Measurements from ENCODE around the gene USP37. TPM values are rescaled to one million over a fixed set of nuclear protein-coding genes. Genes with fewer than 3 reads are reported as not detected.

USP37 gene, protein sequence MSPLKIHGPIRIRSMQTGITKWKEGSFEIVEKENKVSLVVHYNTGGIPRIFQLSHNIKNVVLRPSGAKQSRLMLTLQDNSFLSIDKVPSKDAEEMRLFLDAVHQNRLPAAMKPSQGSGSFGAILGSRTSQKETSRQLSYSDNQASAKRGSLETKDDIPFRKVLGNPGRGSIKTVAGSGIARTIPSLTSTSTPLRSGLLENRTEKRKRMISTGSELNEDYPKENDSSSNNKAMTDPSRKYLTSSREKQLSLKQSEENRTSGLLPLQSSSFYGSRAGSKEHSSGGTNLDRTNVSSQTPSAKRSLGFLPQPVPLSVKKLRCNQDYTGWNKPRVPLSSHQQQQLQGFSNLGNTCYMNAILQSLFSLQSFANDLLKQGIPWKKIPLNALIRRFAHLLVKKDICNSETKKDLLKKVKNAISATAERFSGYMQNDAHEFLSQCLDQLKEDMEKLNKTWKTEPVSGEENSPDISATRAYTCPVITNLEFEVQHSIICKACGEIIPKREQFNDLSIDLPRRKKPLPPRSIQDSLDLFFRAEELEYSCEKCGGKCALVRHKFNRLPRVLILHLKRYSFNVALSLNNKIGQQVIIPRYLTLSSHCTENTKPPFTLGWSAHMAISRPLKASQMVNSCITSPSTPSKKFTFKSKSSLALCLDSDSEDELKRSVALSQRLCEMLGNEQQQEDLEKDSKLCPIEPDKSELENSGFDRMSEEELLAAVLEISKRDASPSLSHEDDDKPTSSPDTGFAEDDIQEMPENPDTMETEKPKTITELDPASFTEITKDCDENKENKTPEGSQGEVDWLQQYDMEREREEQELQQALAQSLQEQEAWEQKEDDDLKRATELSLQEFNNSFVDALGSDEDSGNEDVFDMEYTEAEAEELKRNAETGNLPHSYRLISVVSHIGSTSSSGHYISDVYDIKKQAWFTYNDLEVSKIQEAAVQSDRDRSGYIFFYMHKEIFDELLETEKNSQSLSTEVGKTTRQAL
- total RNA-seq: 9.5 to 14.6 TPM (median 10.0 TPM) in 3 replicates
- long read RNA-seq, full-length matches to known transcripts: 5 of 8 reads
- long read RNA-seq, partial matches to known transcripts: 1 of 8 reads
- long read RNA-seq, other reads (novel, unspliced or antisense): 2 of 8 reads

DNA sequence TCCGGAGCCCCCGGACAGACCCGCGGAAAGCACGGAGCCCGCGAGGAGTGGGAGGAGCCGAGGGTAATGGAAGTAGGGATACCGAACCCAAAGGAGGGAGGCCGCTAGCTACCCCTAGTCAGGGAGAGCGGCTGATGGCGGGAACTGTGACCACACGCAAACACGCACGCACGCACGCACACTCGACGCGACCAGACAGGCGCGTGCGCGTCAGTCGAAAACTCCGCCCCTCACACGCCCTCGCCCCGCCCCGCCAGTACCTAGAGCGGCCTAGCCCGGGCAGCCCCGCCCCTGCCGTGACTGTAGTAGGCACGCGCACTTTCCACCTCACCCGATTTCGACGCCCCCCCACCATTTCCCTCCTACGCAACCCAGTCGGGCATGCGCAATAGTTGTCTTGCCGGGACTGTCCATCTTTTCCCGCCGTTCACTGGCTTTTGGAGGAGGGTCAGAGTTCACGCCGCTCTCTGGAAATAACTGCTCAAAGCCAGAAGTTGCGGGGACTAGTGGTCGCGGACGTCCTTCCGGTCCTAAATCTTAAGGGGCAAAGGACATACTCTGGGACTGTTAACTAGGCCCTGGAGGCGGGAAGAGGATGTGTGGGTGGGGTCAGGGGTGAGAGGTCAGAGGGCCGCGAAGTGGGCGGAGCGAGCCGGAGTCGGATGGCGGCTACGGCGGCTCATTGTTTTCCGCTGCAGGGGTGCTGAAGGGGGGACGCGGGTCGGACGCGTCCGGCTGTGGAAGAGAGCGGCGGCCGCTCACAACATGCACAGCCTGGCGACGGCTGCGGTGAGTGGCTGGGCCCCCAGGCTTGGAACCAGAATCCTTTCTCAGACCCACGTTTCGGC is at the start of gene USP37, which contains the start of gene CNOT9:
TSS of gene USP37 (minus strand) at position 162 of the 848 bp plus-strand sequence. CDS start 9,698 bp downstream, outside the sequence.
TSS of gene CNOT9 (plus strand) at position 650 of the 848 bp plus-strand sequence. CDS start at position 766, 116 bp downstream.
- no peaks in the 10 kb centered on the region for H3K9me3 Mint-ChIP-seq (ENCODE audit: low read depth)
- H3K4me3 Mint-ChIP-seq (ENCODE audit: unreplicated experiment): peak within 1 kb of the TSS; percentile 99
- no peaks in the 10 kb centered on the region for H3K27me3 Mint-ChIP-seq (ENCODE audit: low read depth)
- peak; percentile 99 for DNase-seq (ENCODE audit: low spot score)
- H3K4me1 Mint-ChIP-seq (ENCODE audit: low read depth): peaks cover 40% of the 10 kb centered on the region
- TF ChIP-seq, protein P1, sequence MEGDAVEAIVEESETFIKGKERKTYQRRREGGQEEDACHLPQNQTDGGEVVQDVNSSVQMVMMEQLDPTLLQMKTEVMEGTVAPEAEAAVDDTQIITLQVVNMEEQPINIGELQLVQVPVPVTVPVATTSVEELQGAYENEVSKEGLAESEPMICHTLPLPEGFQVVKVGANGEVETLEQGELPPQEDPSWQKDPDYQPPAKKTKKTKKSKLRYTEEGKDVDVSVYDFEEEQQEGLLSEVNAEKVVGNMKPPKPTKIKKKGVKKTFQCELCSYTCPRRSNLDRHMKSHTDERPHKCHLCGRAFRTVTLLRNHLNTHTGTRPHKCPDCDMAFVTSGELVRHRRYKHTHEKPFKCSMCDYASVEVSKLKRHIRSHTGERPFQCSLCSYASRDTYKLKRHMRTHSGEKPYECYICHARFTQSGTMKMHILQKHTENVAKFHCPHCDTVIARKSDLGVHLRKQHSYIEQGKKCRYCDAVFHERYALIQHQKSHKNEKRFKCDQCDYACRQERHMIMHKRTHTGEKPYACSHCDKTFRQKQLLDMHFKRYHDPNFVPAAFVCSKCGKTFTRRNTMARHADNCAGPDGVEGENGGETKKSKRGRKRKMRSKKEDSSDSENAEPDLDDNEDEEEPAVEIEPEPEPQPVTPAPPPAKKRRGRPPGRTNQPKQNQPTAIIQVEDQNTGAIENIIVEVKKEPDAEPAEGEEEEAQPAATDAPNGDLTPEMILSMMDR (IDR thresholded peaks at IDR 0.05): peak; percentile 29
- H3K36me3 Mint-ChIP-seq (ENCODE audit: low read depth): peaks cover 2% of the 10 kb centered on the region
- H3K27ac Mint-ChIP-seq (ENCODE audit: unreplicated experiment): peak within 1 kb of the TSS; percentile 89

DNA sequence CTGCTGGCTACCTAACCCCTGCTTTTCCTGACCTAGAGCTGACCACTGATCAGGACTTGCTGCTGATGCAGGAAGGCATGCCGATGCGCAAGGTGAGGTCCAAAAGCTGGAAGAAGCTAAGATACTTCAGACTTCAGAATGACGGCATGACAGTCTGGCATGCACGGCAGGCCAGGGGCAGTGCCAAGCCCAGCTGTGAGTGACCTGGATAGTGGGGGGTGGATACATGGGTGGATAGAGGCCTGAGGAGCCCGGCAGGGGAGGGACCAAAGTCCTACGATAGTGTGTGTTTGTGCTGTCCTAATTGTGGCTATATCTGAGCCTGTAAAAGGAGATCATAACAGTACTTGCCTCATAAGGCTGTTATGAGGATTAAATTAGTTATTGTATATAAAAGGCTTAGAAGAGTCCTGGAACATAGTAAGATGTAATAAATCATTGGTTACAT is 47.7 kb upstream of the USP37 start:
- H3K4me1 Mint-ChIP-seq (ENCODE audit: low read depth): no peaks in the 10 kb centered on the region
- peaks cover 5% of the 10 kb centered on the region for H3K36me3 Mint-ChIP-seq (ENCODE audit: low read depth)
- no peak overlapping the region for H3K27ac Mint-ChIP-seq (ENCODE audit: unreplicated experiment)
- DNase-seq (ENCODE audit: low spot score): no peak
- TF ChIP-seq, protein P1 (IDR thresholded peaks at IDR 0.05): no peak
- no peaks in the 10 kb centered on the region for H3K27me3 Mint-ChIP-seq (ENCODE audit: low read depth)
- no peak overlapping the region for H3K4me3 Mint-ChIP-seq (ENCODE audit: unreplicated experiment)
- no peaks in the 10 kb centered on the region for H3K9me3 Mint-ChIP-seq (ENCODE audit: low read depth)

DNA sequence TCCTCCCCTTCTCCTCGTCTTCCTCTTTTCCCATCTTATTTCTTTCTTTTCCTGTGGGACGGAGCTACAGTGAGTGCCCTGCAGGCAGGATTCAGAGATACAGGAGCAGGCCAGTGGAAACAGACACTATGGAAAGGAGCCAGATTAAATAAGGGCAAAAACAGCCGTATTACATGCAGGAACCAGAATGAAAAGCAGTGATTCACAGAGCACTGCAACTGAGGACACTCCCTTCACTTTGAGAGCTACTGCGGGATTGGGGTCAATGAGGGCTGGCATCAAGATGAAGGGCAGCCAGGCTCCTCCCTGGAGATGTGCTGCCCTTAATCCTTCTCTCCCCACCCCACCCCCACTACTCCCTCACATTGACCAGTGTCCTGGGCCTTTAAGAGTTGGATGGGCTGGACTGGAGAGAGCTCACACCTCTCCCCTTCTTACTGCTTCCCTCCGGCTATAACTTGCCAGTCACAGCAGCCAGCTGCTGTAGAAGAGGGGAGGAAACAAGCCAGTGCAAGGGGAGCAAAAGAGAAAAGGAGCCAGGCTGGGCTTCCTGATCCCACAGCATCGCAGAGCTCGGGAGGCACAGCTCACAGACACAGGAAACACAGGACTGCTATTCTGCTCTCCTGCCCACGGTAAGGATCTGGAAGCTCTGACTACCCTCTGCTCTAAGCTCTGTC is 39.4 kb upstream of the USP37 start, which contains the start of gene PLCD4:
TSS of gene PLCD4 (plus strand) at position 464 of the 680 bp plus-strand sequence. CDS start 7,841 bp downstream, outside the sequence.
- H3K9me3 Mint-ChIP-seq (ENCODE audit: low read depth): no peaks in the 10 kb centered on the region
- H3K4me3 Mint-ChIP-seq (ENCODE audit: unreplicated experiment): peak within 1 kb of the TSS; percentile 67
- peak within 1 kb of the TSS; percentile 87 for H3K27ac Mint-ChIP-seq (ENCODE audit: unreplicated experiment)
- H3K36me3 Mint-ChIP-seq (ENCODE audit: low read depth): no peaks in the 10 kb centered on the region
- no peaks in the 10 kb centered on the region for H3K27me3 Mint-ChIP-seq (ENCODE audit: low read depth)
- DNase-seq (ENCODE audit: low spot score): no peak
- TF ChIP-seq, protein P1 (IDR thresholded peaks at IDR 0.05): peak; percentile 58
- peaks cover 38% of the 10 kb centered on the region for H3K4me1 Mint-ChIP-seq (ENCODE audit: low read depth)

DNA sequence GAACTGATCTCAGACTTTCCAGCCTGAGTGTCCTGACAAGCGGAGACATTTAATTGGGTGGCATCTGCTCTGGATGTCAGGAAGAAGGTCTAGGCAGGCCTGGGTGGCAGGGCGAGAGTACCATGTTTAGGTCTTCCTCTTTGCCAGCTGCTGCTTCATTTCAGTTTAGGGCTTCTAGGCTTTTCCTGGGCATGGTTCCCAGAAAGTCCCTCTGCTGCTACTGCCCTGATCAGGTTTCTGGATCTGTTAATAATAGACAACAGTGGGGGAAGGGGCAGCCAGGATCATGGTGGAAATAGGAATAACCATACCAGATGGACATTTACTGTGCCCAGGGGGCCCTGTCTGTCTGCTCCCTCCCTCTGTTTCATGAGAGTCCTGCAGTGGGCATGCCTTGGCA is 37.3 kb upstream of the USP37 start:
- peak overlapping the region; percentile 89 for H3K27ac Mint-ChIP-seq (ENCODE audit: unreplicated experiment)
- no peaks in the 10 kb centered on the region for H3K9me3 Mint-ChIP-seq (ENCODE audit: low read depth)
- no peaks in the 10 kb centered on the region for H3K27me3 Mint-ChIP-seq (ENCODE audit: low read depth)
- H3K4me1 Mint-ChIP-seq (ENCODE audit: low read depth): peaks cover 38% of the 10 kb centered on the region
- H3K36me3 Mint-ChIP-seq (ENCODE audit: low read depth): no peaks in the 10 kb centered on the region
- H3K4me3 Mint-ChIP-seq (ENCODE audit: unreplicated experiment): no peak overlapping the region
- TF ChIP-seq, protein P1 (IDR thresholded peaks at IDR 0.05): no peak
- no peak for DNase-seq (ENCODE audit: low spot score)
